Retinal pigment epithelial cell (primary cell): ENCODE data around the gene NFAT5.

ENCODE experiments used
- DNase-seq: peaks from one replicate; pipeline ENCODE4 v3.0.0-alpha.2; 2010; ENCODE audit warnings: low read depth
- H3K4me3 ChIP-seq: 2 replicates; pipeline ENCODE4 v1.5.1; 2011; ENCODE audit warnings: mild to moderate bottlenecking, low read length, control low read depth, moderate library complexity
- CTCF ChIP-seq: conservative IDR thresholded peaks from 2 replicates; pipeline ENCODE4 v1.5.1; 2011; ENCODE audit warnings: low read depth, low read length, control low read depth, inconsistent platforms

Gene NFAT5

GRCh38 chr16:69593751-69594255, 28.0 kb downstream of the NFAT5 start:
- H3K4me3 ChIP-seq, result no peak overlapping the region
- no peak for DNase-seq
- no peak for TF ChIP-seq CTCF

GRCh38 chr16:69595127-69596036, 29.6 kb downstream of the NFAT5 start:
- H3K4me3 ChIP-seq, result no peak overlapping the region
- DNase-seq, result no peak
- TF ChIP-seq CTCF, result no peak

GRCh38 chr16:69596801-69597200, 31.0 kb downstream of the NFAT5 start:
- H3K4me3 ChIP-seq, result no peak overlapping the region
- no peak for DNase-seq
- TF ChIP-seq CTCF, result no peak

- H3K4me3 ChIP-seq, result no peak overlapping the region
- no peak for DNase-seq
- TF ChIP-seq CTCF, result no peak
Measured at GRCh38 chr16:69598045-69598444, 32.3 kb downstream of the NFAT5 start.

- DNase-seq, result no peak
- H3K4me3 ChIP-seq, result no peak overlapping the region
- TF ChIP-seq CTCF, result no peak
Measured at GRCh38 chr16:69599731-69600130, 34.0 kb downstream of the NFAT5 start.

- no peak for DNase-seq
- H3K4me3 ChIP-seq, result no peak overlapping the region
- no peak for TF ChIP-seq CTCF
Measured at GRCh38 chr16:69600202-69600601, 34.4 kb downstream of the NFAT5 start.

- TF ChIP-seq CTCF, result no peak
- no peak overlapping the region for H3K4me3 ChIP-seq
- no peak for DNase-seq
Measured at GRCh38 chr16:69601250-69601649, 35.5 kb downstream of the NFAT5 start.
